Upper lobe of left lung (tissue), 6 donors: ENCODE results near the gene CA10. TPM values are rescaled to one million over a fixed set of nuclear protein-coding genes. Genes with fewer than 3 reads are reported as not detected.

ENCODE experiments used
- ATAC-seq, 2 donors: fragments of 200-7000 bp; cut with Tn5 transposase; one replicate each; pipeline ENCODE4 v1.9.1; 2022; ENCODE audit warnings: mild to moderate bottlenecking in 2 of 2, moderate library complexity in 2 of 2; ENCODE audit not compliant: low FRiP score in 2 of 2
- DNase-seq, 2 donors: peaks; one replicate each; pipeline ENCODE4 v3.0.0-alpha.2; 2019 to 2020
- H3K27ac ChIP-seq, 4 donors: fragments of 200-600 bp; sonication (generic); one replicate each; pipeline ENCODE4 v1.5.1; 2016 to 2019
- H3K27me3 ChIP-seq, 4 donors: fragments of 200-600 bp; sonication (generic); one replicate each; pipeline ENCODE4 v1.5.1; 2017 to 2019
- H3K36me3 ChIP-seq, 4 donors: fragments of 200-600 bp; sonication (generic); one replicate each; pipeline ENCODE4 v1.5.1; 2016 to 2019
- H3K4me1 ChIP-seq, 4 donors: fragments of 200-600 bp; sonication (generic); one replicate each; pipeline ENCODE4 v1.5.1; 2018 to 2019
- H3K4me3 ChIP-seq, 4 donors: fragments of 200-600 bp; sonication (generic); one replicate each; pipeline ENCODE4 v1.5.1; 2017 to 2019; ENCODE audit warnings: mild to moderate bottlenecking in 2 of 4, moderate library complexity in 1 of 4
- H3K9me3 ChIP-seq, 4 donors: fragments of 200-600 bp; sonication (generic); one replicate each; pipeline ENCODE4 v1.5.1; 2018 to 2019
- CTCF ChIP-seq, 6 experiments: fragments of 450-650 bp in 4 of 6; fragments of 200-600 bp in 2 of 6; sonication (generic) in 2 of 6; IDR thresholded peaks; one replicate each; pipeline ENCODE4 v1.5.1; 2016 to 2019; ENCODE audit warnings: antibody characterized with exemption in 6 of 6
- EP300 ChIP-seq, 4 donors: sonication (generic); formaldehyde crosslinking; IDR thresholded peaks; one replicate each; pipeline ENCODE4 v1.5.1; 2017; ENCODE audit warnings: antibody characterized with exemption in 4 of 4, control low read depth in 2 of 4
- POLR2A ChIP-seq, 4 donors: fragments of 450-650 bp; IDR thresholded peaks; one replicate each; pipeline ENCODE4 v1.5.1; 2016 to 2017; ENCODE audit warnings: antibody characterized with exemption in 4 of 4, mild to moderate bottlenecking in 2 of 4
- POLR2AphosphoS5 ChIP-seq, 2 donors: sonication (generic); formaldehyde crosslinking; IDR thresholded peaks; one replicate each; pipeline ENCODE4 v1.5.1; 2017; ENCODE audit warnings: antibody characterized with exemption in 2 of 2
- WGBS, 2 donors: methylation state at CpG; one replicate each; pipeline ENCODE4 v1.1.5; 2017 to 2018; 5-methylcytosine and 5-hydroxymethylcytosine counted together
- total RNA-seq, 6 donors: library from RNA; depleted of rRNA in 4 of 6; stranded (reverse); fragments of >200 nt in 4 of 6; gene quantifications; one replicate each; pipeline versions ENCODE4 v1.1.0 to v1.2.1, GENCODE V29; 2016 to 2021
- donor health status: DM: no; HTN: no; CAD: no; lungs with moderate emphysema.
- donor health status: DM: no; HTN: yes; CAD: no; lungs with severe emphysema.

The CA10 gene
- total RNA-seq, 6 donors from 2014 or later = 0.10 TPM; not detected in 5

- Histone ChIP-seq H3K4me1 (no peaks in the 10 kb centered on the region), H3K27me3 (no peaks in the 10 kb centered on the region), H3K9me3 (no peaks in the 10 kb centered on the region), H3K36me3 (no peaks in the 10 kb centered on the region), H3K4me3 (no peak overlapping the region), H3K27ac (no peak overlapping the region)
- ATAC-seq = no peak
- no peak for DNase-seq
- WGBS, 2 donors = 79 to 91% methylated on average over 1 of the region's 1 CpG
- TF ChIP-seq CTCF (IDR thresholded peaks at IDR 0.05) = no peak
- no peak for TF ChIP-seq EP300 (IDR thresholded peaks at IDR 0.05)
- no peak for TF ChIP-seq POLR2AphosphoS5 (IDR thresholded peaks at IDR 0.05)
- no peak for TF ChIP-seq POLR2A (IDR thresholded peaks at IDR 0.05)
Observed at GRCh38 chr17:51793686-51794085, 364.8 kb downstream of the CA10 start.

GRCh38 chr17:51778842-51779241 is 379.7 kb downstream of the CA10 start:
- no peak for DNase-seq
- Histone ChIP-seq H3K9me3 (no peaks in the 10 kb centered on the region), H3K4me1 (no peaks in the 10 kb centered on the region), H3K36me3 (no peaks in the 10 kb centered on the region), H3K27ac (no peak overlapping the region), H3K4me3 (no peak overlapping the region), H3K27me3 (no peaks in the 10 kb centered on the region)
- ATAC-seq = no peak
- 60 to 63% methylated on average over 5 of the region's 5 CpGs for WGBS, 2 donors
- TF ChIP-seq CTCF (IDR thresholded peaks at IDR 0.05) = no peak
- TF ChIP-seq POLR2AphosphoS5 (IDR thresholded peaks at IDR 0.05) = no peak
- TF ChIP-seq POLR2A (IDR thresholded peaks at IDR 0.05) = no peak
- TF ChIP-seq EP300 (IDR thresholded peaks at IDR 0.05) = no peak

GRCh38 chr17:51770027-51770759 is 388.3 kb downstream of the CA10 start:
- Histone ChIP-seq H3K27ac (no peak overlapping the region), H3K4me1 (no peaks in the 10 kb centered on the region), H3K9me3 (no peaks in the 10 kb centered on the region), H3K4me3 (no peak overlapping the region), H3K36me3 (no peaks in the 10 kb centered on the region), H3K27me3 (no peaks in the 10 kb centered on the region)
- DNase-seq (no peak), ATAC-seq (no peak)
- no peak for TF ChIP-seq POLR2AphosphoS5 (IDR thresholded peaks at IDR 0.05)
- TF ChIP-seq POLR2A (IDR thresholded peaks at IDR 0.05) = no peak
- 69 to 76% methylated on average over 5 of the region's 5 CpGs for WGBS, 2 donors

- TF ChIP-seq POLR2AphosphoS5 (IDR thresholded peaks at IDR 0.05) = no peak
- no peak for TF ChIP-seq EP300 (IDR thresholded peaks at IDR 0.05)
- no peak for TF ChIP-seq CTCF (IDR thresholded peaks at IDR 0.05)
- TF ChIP-seq POLR2A (IDR thresholded peaks at IDR 0.05) = no peak
- ATAC-seq = no peak
Observed at GRCh38 chr17:51769231-51769630, 389.3 kb downstream of the CA10 start.

GRCh38 chr17:51768706-51769105 is 389.8 kb downstream of the CA10 start:
- no peaks in the 10 kb centered on the region for H3K27me3 ChIP-seq
- no peak for DNase-seq
- no peaks in the 10 kb centered on the region for H3K4me1 ChIP-seq
- WGBS, 2 donors = 55 to 57% methylated on average over 2 of the region's 2 CpGs
- no peak overlapping the region for H3K4me3 ChIP-seq
- no peak for TF ChIP-seq EP300 (IDR thresholded peaks at IDR 0.05)
- TF ChIP-seq POLR2AphosphoS5 (IDR thresholded peaks at IDR 0.05) = no peak
- TF ChIP-seq CTCF (IDR thresholded peaks at IDR 0.05) = no peak
- no peak for TF ChIP-seq POLR2A (IDR thresholded peaks at IDR 0.05)
- no peaks in the 10 kb centered on the region for H3K9me3 ChIP-seq
- H3K36me3 ChIP-seq = no peaks in the 10 kb centered on the region
- no peak overlapping the region for H3K27ac ChIP-seq
- ATAC-seq = no peak

More at GRCh38 chr17:51769231-51769630, 389.3 kb downstream of the CA10 start:
- Histone ChIP-seq H3K27me3 (no peaks in the 10 kb centered on the region), H3K9me3 (no peaks in the 10 kb centered on the region), H3K27ac (no peak overlapping the region), H3K4me1 (no peaks in the 10 kb centered on the region), H3K36me3 (no peaks in the 10 kb centered on the region), H3K4me3 (no peak overlapping the region)
- no peak for DNase-seq
- WGBS, 2 donors = 55 to 62% methylated on average over 2 of the region's 2 CpGs
